Nucleus accumbens (tissue), 56 donors: ENCODE measurements around the gene SMIM9.
"Not testable (repeated sequence)": the region's sequence is repeated elsewhere in the genome, so short reads cannot be mapped to it uniquely, and the experiment has no call there.

ENCODE experiments used
- DNase-seq, 56 donors: peaks; one replicate each; lab custom pipeline; 2025; lab: John Stamatoyannopoulos, UW

SMIM9 gene

DNA sequence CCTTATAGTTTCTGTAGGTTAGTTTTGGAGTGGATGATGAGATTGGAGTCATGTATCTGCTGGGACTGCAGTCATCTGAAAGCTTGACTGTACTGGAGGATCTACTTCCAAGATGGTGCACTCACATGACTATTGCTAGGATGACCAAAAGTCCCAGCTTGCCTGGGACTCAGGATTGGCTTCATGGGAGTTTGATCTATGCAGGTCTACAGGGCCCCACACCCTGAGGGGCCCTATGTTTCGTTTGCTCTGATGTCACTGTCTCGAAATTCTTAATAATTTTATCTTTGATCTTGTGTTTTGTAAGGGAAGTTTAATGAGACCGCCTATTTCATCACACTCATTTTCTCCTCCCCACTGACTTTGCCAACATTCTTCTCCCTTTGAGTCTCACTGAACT lies at the start of gene SMIM9:
SMIM9 (minus strand) TSS at position 101 of the 400 bp plus-strand sequence. CDS start 3,806 bp downstream, outside the sequence.
- DNase-seq = no peak

DNA sequence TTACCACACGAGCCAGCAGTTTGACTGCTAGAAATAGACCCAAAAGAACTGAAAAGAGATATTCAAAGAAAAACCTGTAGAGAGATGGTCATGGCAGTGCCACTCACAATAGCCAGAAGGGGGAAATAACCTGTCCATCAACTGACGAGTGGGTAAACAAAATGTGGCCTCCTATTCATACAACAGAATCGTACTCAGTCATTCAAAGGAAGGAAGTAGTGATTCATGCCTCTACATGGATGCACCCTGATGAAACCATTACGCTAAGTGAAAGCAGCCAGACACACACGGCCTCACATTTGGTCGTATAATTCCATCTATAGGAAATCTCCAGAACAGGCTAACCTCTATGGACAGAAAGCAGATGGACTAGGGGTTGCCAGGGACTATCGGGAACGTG lies 49.6 kb upstream of the SMIM9 start:
- DNase-seq = not testable (repeated sequence)

DNA sequence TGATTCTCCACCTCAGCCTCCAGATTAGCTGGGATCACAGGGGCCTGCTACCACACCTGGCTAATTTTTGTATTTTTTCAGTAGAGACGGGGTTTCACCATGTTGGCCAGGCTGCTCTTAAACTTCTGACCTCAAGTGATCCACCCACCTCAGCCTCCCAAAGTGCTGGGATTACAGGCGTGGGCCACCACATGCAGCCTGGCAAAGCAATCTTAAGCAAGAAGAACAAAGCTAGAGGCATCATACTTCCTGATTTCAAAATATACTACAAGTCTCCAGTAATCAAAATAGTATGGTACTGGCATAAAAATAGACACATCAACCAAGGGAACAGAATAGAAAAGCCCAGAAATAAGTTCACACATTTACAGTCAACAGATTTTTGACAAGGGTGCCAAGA lies 38.9 kb upstream of the SMIM9 start:
- DNase-seq = no peak

DNA sequence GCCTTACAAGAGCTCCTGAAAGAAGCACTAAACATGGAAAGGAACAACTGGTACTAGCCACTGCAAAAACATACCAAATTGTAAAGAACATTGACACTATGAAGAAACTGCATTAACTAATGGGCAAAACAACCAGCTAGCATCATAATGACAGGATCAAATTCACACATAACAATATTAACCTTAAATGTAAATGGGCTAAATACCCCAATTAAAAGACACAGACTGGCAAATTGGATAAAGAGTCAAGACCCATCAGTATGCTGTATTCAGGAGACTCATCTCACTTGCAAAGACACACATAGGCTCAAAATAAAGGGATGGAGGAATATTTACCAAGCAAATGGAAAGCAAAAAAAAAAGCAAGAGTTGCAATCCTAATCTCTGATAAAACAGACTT lies 34.1 kb upstream of the SMIM9 start:
- DNase-seq = not testable (repeated sequence)

DNA sequence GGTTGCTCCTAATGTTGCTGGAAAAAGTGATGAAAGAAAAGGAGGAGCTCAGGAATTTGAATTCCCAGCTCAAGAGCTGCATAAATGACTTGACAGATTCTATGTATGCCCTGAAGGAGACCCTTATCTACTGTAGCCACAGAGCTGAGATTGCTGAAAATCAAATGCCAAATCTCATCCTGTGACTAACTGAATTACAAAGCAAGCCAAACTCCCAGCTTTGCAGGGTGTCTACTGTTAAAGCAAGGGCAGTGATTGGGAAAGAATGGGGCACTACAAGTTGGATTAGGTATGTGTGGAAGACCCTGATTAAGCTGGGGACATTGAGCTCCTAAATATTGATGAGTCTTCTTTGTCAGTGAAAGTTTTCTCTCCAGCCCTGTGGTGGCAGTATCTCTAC lies 20.8 kb upstream of the SMIM9 start:
- no peak for DNase-seq

DNA sequence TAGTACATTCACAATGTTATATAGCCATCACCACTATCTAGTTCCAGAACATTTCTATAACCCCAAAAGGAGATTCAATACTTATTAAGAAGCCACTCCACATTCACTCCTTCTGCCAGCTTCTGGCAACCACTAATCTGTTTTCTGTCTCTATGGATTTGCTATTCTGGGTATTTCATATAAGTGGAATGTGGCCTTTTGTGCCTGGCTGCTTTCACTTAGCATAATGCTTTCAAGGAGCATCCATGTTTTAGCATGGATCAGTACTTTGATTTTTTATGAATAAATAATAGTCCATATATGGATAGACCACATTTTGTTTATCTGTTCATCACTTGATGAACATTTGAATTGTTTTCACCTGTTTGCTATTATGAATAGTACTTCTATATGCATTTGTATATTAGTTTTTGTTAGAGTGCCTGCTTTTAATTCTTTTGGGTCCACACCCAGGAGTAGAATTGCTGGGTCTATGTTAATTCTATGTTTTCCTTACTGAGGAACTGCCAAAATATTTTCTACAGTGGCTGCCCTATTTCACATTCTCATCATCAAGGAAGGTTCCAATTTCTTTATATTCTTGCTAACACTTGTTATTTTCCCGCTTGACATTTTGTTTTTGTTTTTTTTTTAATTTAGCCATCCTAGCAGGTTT lies 16.6 kb upstream of the SMIM9 start:
- DNase-seq = no peak

DNA sequence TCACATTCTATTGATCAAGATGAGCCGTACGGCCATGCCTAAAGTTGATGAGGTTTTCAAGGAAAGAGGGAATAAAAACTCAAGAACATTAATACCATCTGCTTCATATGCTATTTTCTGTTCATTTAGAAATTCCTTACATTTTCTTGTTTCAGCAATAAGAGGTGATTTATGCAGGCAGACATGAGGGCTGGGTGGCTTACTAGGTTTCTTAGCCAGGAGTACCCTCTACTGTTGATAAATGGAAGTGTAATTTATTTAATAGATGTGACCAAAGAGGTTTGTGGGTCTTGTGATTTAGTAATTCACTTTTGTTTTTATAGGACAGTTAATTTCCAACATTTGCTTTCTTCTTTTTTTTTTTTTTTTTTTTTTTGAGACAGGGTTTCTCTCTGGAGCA lies 6.4 kb upstream of the SMIM9 start:
- DNase-seq = peak in 1 of 56 donors; percentile 1

DNA sequence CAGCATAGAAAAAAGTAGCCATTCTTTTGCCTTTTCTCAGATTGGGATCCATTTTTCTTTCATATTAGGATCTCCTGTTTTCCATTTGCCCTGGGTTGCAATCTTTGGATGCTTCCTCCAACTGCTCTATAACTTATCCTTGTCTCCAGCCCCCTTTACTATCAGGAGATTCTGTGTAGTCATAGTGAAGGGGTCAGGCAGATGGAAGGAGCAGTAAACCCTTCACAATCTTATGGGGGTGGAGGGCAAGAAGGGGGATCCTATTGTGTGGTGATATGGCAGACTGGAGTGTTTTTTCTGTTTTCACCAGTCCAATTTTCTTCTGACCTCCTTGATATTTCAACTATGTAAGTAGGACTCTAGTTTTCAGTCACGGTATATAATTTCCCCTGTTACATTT lies 1.7 kb upstream of the SMIM9 start:
- DNase-seq = no peak

DNA sequence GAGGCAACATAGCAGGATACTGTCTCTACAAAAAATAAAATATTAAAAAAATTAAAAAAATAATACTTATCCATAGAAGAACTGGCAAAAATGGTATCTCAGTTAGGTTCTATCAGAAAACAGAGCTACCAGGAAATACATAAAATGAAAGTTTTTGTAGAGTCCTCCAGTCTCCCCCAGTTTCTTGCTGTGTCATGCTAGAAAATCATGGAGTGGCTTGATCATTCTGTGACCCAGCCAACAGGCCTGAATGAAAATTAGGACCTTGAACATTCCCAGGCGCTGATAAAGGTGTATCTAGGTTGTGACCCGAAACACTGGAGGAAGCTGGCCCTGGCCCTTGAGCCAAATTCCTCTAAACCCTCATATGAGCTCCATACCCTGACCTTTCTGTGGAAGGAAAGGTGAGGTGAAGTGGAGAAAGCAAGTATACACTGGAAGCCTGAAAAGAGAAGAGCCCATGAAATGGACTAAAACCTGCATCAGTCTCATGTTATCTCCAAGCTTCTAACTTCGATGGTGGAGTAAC lies 652 bp downstream of the SMIM9 start:
- DNase-seq = no peak

DNA sequence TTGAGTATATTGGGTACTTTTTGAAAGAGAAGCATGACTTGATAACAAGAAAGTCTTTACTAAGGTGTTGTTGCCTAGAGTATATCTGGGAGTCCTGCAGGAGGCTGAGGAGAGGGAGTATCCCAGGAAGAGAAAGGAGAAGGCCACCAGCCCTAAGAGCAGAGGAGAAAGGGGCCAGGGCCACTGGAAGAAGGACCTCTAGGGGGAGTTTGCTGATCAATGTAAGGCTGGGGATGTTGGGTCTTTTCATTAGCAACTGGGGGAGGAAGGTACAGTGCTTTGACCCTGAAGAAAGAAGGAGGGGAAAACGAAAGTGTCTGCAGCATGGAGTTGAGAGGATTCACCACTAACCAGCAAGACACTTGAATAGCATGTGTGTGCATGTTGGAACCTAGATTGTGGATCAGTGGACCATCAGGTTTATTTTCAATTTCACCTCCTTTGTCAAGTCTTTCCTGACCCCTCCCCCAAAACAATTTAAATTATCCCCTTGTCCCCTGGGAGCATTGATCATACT lies 4.5 kb downstream of the SMIM9 start:
- DNase-seq = no peak

DNA sequence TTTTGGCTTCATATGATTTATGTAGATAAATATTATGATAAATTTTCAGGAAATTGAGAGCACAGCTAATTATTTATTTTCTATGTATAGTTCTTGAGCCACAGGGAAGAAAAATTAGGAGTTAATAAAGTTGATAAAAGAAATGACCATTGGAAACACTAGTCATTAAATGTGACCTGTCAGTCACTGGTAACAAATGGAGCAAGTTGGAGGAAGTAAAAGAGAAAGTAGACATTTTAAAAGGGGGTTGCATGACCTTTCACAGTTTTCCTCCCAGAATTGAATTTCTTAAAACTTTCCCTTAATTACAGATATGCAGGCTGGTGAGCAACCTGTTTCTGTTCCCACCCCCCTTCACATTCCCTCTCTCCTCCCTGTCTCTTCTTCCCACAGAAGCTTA lies 5.3 kb downstream of the SMIM9 start:
- no peak for DNase-seq

DNA sequence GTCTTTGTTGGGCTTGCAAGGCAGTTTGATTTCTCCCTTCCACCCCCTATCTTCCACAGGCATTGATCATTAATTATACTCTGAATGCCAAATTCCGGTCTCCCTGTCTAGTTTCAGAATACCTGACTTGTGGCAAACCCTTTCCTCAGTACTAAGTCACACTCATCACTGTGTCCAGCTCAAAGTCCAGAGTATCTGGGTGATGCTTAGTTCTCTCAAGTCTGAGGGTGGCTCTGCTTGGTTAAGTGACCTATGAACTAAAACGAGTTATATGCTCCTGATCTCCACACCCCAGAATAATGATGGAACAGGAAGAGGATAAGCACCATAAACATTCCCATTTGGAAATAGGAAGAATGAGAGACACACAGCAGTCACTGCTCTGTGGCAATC lies 6.5 kb downstream of the SMIM9 start:
- DNase-seq = no peak

DNA sequence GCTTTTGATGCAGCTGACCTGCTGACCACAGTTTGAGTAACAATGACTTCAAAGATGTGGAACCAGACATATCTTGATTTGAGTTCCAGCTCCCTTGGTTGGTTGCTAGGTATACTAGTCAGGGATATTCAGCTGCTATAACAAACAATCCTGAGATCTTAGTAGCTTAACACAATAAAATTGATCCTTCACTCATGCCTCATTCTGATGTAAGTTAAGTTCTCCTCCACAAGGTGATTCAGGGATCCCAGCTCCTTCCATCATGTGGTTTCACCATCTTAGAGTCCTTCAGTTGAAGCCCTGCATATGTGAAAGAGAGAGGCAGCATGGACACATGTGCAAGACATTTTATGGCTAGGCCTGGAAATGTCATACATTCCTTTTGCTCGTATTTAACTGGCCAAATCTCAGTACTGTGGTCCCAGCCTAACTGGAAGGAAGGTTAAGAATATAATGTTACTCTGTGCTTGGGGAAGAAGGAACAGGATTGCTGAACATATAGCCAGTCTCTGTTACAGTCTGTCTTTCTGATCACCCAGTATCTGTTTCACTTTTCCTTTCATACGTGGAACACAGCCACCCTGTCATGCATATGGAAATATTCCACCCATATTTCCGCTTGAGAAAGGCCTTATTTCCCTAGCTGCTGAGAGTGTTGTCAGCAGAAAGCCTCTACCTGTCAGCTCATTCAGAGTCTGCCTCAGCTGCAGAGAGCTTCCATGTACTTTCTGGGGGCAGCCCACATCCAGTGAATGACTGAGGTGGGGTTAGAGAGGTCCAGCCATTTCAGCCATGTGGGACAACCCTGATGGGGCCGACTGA lies 7.1 kb downstream of the SMIM9 start:
- no peak for DNase-seq

DNA sequence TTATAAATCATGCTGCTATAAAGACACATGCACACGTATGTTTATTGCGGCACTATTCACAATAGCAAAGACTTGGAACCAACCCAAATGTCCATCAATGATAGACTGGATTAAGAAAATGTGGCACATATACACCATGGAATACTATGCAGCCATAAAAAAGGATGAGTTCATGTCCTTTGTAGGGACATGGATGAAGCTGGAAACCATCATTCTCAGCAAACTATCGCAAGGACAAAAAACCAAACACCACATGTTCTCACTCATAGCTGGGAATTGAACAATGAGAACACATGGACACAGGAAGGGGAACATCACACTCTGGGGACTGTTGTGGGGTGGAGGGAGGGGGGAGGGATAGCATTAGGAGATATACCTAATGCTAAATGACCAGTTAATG lies 8.9 kb downstream of the SMIM9 start:
- not testable (repeated sequence) for DNase-seq

DNA sequence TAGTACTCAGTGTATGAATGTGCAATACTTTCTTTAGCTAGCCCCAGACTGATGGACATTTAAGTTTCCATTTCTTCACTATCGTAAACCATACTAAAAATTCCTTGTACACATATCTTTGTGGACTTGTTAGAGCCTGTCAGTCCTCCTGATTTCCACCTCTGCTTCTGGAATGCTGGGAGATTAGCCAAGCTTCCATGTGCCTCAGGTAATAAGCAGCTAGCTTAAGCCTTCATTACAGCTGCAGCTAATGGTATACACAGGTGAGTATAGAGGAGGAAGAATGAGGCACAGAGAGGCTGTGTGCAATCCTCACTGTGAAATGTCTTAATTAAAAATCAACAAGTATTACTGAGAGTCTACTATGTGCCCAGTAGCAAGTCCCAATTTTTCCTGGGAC lies 9.8 kb downstream of the SMIM9 start:
- no peak for DNase-seq

DNA sequence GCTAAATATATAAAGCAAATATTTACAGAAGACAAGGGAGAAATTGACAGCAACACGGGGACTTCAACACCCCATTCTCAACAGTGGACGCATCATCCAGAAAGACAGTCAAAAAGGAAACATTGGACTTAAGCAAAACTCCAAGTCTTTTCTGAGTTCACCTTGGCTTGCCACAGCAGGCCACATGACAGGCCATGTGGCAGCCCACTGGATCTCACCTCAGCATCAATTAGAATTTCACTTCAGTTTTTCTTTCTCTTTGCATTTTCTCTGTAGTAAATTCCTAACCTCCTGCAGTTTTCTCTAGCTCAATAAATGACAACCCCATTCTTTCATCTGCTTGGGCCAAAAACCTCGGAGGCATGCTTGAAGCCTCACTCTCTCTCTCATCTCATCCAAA lies 12.4 kb downstream of the SMIM9 start:
- no peak for DNase-seq

DNA sequence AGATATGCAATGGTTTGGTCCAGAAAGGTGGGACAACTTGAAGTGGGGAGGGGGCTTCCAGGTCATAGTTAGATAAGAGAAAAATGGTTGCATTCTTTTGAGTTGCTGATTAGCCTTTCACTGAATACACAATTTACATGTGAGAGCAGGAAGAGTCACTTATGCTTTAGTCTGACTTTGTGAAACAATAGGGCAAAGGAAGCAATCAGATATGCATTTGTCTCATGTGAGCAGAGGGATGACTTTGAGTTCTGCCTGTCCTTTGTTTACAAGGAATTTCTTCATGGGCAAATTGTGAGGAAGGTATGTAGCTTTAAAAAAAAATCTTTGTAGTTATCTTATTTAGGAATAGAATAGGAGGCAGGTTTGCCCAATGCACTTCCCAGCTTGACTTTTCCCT lies 12.9 kb downstream of the SMIM9 start:
- DNase-seq = no peak

DNA sequence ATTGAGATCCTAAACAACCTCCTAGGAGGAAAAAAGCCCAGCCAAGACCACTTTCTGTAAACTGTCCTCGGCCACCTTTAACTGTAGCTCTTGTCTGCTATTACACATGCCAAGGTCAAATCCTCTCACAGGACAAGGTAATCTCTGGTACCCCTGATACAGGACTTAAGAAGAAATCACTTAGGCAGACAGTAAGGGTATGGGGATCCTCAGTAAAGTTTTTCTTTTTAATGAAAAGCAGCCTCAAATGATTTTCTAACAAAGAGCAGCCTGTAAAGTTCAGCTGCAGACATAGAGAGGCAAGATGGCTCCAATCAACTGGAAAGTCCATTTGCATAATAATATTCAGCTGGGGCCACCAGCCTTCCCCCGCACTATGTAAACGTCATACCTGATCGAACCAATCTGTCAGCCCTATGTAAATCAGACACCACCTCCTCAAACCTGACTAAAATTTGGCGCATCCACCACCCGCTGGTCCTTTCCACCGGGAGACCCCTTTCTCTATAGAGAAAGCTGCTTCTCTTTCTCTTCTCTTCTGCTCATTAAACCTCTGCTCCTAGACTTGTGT lies 14.6 kb downstream of the SMIM9 start:
- DNase-seq = no peak

DNA sequence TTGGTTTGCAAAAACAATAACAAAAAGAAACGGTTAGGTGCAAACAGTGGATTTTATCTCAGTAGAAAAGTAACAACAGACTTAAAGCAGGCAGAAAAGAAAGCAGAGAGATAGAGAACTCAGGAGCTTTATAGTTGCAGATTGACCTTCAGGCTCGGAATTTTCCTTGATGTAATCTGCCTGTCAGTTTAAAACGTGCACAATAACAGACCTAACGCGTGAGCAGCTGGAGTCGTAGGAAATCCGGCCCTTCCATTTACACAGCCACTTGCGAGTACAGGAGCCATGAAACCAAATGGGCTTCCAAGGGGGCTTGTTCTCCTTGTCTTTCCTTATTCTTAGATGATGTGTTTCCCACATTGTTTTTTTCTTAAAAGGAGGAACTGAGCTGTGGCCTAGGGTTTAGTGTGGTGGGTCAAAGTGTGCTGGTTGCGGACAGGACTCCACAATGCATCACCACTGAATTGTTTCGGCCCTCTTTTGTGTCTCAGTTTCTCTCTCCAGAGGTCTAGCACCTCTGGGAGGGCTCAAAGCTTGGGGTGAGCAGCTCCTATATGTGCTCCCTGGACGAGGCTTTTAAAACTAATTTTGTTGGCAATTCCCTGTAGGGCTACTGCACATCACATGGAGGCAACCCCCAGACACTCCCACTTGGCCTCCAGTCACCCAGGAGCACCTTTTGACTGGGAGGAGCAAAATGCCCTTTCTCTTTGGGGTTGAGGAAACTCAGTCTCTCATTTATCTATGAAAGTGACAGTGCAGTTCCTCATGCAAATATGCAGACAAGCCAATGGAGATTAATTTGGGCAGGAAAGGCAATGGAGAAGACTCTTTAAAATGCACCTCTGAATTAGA lies 15.3 kb downstream of the SMIM9 start:
- no peak for DNase-seq

DNA sequence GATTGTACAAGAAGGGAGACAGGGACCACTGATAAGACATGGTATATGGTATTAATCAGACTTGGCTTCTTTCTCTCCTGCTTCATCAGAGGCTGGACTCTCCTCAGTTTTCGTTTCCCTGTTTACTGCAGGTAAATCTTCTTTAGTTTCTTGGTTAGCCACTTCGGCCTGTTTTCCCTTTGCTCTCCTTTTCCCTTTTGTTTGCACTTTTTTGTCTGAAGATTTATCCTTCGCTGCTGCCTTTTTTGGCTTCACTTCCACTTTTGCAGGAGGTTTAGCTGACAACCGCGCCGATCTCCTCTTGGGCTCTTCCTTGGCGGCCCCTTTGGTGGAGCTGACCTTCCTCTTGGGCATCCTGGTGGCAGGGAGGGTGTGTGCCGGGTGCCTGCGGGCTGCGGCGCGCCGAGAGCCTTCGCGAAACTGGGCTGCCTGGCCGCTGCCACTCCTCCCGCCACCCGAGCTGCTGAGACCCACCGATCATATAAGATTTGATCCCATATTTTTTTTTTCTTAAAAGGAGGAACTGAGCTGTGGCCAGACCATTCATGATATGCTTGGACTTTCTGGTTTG lies 17.3 kb downstream of the SMIM9 start:
- not testable (repeated sequence) for DNase-seq
